Panc1 (cell line): Measurements from ENCODE around the gene DDX28. TPM values are rescaled to one million over a fixed set of nuclear protein-coding genes. Genes with fewer than 3 reads are reported as not detected.
"Not testable (repeated sequence)": the region's sequence is repeated elsewhere in the genome, so short reads cannot be mapped to it uniquely, and the experiment has no call there.

ENCODE experiments used
- ATAC-seq: fragments of 200-7000 bp; cut with Tn5 transposase; 2 replicates; pipeline ENCODE4 v1.9.1; 2020; ENCODE audit warnings: mild to moderate bottlenecking, moderate library complexity
- BruUV-seq: library from RNA; stranded (reverse); fragments of 400-500 nt; replicated peaks from 2 replicates; lab custom pipeline; 2021; lab: Mats Ljungman, UMichigan
- CTCF ChIA-PET: fragments of 300-600 bp; sonication (Branson Sonifier 250); formaldehyde crosslinking; loops from one replicate; lab custom pipeline; 2022; ENCODE audit warnings: antibody characterized with exemption; lab: Charles Lee
- POLR2A ChIA-PET: fragments of 300-600 bp; sonication (Branson Sonifier 250); formaldehyde crosslinking; loops from one replicate; lab custom pipeline; 2022; ENCODE audit warnings: antibody characterized with exemption; lab: Charles Lee
- DNase-seq: peaks from one replicate; pipeline ENCODE4 v3.0.0-alpha.2; 2010; ENCODE audit warnings: low read depth, low spot score
- H3K27ac ChIP-seq: 2 replicates; pipeline ENCODE4 v1.5.1; 2011; ENCODE audit warnings: mild to moderate bottlenecking, low read length, inconsistent platforms
- H3K27me3 ChIP-seq: fragments of 200-500 bp; sonication (Bioruptor generic); 2 replicates; pipeline ENCODE4 v1.6.0; 2014; ENCODE audit warnings: low read length, inconsistent platforms; ENCODE audit not compliant: control insufficient read depth, insufficient read depth
- H3K36me3 ChIP-seq: fragments of 200-500 bp; sonication (Bioruptor generic); 2 replicates; pipeline ENCODE4 v1.5.1; 2014; ENCODE audit warnings: inconsistent platforms, mild to moderate bottlenecking, low read length, moderate library complexity; ENCODE audit not compliant: control insufficient read depth, insufficient read depth
- H3K4me1 ChIP-seq: 2 replicates; pipeline ENCODE4 v1.5.1; 2011; ENCODE audit warnings: inconsistent platforms, mild to moderate bottlenecking, low read length, moderate library complexity; ENCODE audit not compliant: control insufficient read depth, insufficient read depth
- H3K4me3 ChIP-seq, 2 experiments: 2 replicates each; pipeline ENCODE4 v1.5.1; 2011 to 2012; ENCODE audit warnings: low read depth in 2 of 2, low read length in 2 of 2, mild to moderate bottlenecking in 2 of 2, inconsistent platforms in 1 of 2, moderate library complexity in 1 of 2
- H3K9me3 ChIP-seq: fragments of 200-500 bp; sonication (Bioruptor generic); 2 replicates; pipeline ENCODE4 v1.5.1; 2014; ENCODE audit warnings: low read depth, mild to moderate bottlenecking, inconsistent platforms, low read length, moderate library complexity; ENCODE audit not compliant: control insufficient read depth, insufficient read depth
- CTCF ChIP-seq: fragments of 450-650 bp; IDR thresholded peaks from 2 replicates; pipeline ENCODE4 v1.5.1; 2017; ENCODE audit warnings: mild to moderate bottlenecking
- POLR2AphosphoS5 ChIP-seq: IDR thresholded peaks from 2 replicates; pipeline ENCODE4 v1.6.1; 2012; ENCODE audit warnings: mild to moderate bottlenecking, low read depth, low read length, moderate library complexity
- REST ChIP-seq, 2 experiments: IDR thresholded peaks; 2 replicates each; pipeline ENCODE4 v1.6.1; 2011 to 2012; ENCODE audit warnings: low read depth in 2 of 2, control low read depth in 1 of 2, low read length in 1 of 2, mild to moderate bottlenecking in 1 of 2, moderate library complexity in 1 of 2; ENCODE audit not compliant: insufficient read depth in 1 of 2
- SIN3A ChIP-seq: IDR thresholded peaks from 2 replicates; pipeline ENCODE4 v1.6.1; 2012; ENCODE audit warnings: low read depth, mild to moderate bottlenecking, low read length, moderate library complexity, borderline replicate concordance; ENCODE audit not compliant: insufficient read depth
- TCF7L2 ChIP-seq: IDR thresholded peaks from 2 replicates; pipeline ENCODE4 v1.6.1; 2011; ENCODE audit warnings: mild to moderate bottlenecking, low read depth, low read length, inconsistent platforms
- in situ Hi-C: cut with HindIII; loops from 2 replicates; pipeline ENCODE4 v1.10.0; 2016; ENCODE audit warnings: low sequenced_read_pairs, low pct_unique_long_range_greater_than_20kb
- intact Hi-C: fragments of 100-400 bp; cut with micrococcal nuclease; formaldehyde crosslinking; loops from one replicate; pipeline ENCODE4 v1.10.0; 2022; ENCODE audit not compliant: unreplicated experiment
- total RNA-seq: library from RNA; stranded (reverse); gene quantifications from one replicate; pipeline ENCODE4 v1.2.1, GENCODE V29; 2021; ENCODE audit not compliant: unreplicated experiment

DDX28 gene
- total RNA-seq, 1 experiment from 2014 or later, result 8.4 TPM

GRCh38 chr16:68031951-68032350 lies 8.9 kb upstream of the DDX28 start:
- in situ Hi-C loops, result no loop called here
- ATAC-seq (no peak), DNase-seq (no peak)
- Histone ChIP-seq H3K27me3 (no peaks in the 10 kb centered on the region), H3K27ac (no peak overlapping the region), H3K4me3 (no peak overlapping the region), H3K4me1 (no peaks in the 10 kb centered on the region), H3K36me3 (no peaks in the 10 kb centered on the region), H3K9me3 (no peaks in the 10 kb centered on the region)
- TF ChIP-seq SIN3A (no peak), TCF7L2 (no peak), CTCF (no peak), POLR2AphosphoS5 (no peak), REST (IDR thresholded peaks at IDR 0.05; ENCODE audit: insufficient read depth in 1 of 2, low read depth in 2 of 2, low read length in 1 of 2) (no peak)
- intact Hi-C loops, result no loop called here
- POLR2A ChIA-PET, result no interaction called here
- BruUV-seq, result no TSS peak
- CTCF ChIA-PET, result no interaction called here

- POLR2A ChIA-PET, H3K27ac ChIP-seq: not testable (repeated sequence)
Measured at GRCh38 chr16:68030108-68030507, 7.1 kb upstream of the DDX28 start.

GRCh38 chr16:68028996-68029395 lies 6.0 kb upstream of the DDX28 start:
- no TSS peak for BruUV-seq
- DNase-seq (no peak), ATAC-seq (no peak)
- ChIA-PET POLR2A (no interaction called here), CTCF (no interaction called here)
- no peaks in the 10 kb centered on the region for H3K4me1 ChIP-seq
- TF ChIP-seq TCF7L2 (no peak), REST (IDR thresholded peaks at IDR 0.05; ENCODE audit: insufficient read depth in 1 of 2, low read depth in 2 of 2, low read length in 1 of 2) (no peak), POLR2AphosphoS5 (no peak), SIN3A (no peak), CTCF (no peak)
- H3K9me3 ChIP-seq, result no peaks in the 10 kb centered on the region
- no peaks in the 10 kb centered on the region; the same call in 1 of the 2 replicates for H3K36me3 ChIP-seq
- intact Hi-C loops (no loop called here), in situ Hi-C loops (no loop called here)
- no peak overlapping the region for H3K4me3 ChIP-seq
- H3K27ac ChIP-seq, result no peak overlapping the region
- no peaks in the 10 kb centered on the region for H3K27me3 ChIP-seq

More at GRCh38 chr16:68030108-68030507, 7.1 kb upstream of the DDX28 start:
- H3K4me3 ChIP-seq, DNase-seq, H3K4me1 ChIP-seq, BruUV-seq, CTCF ChIA-PET, H3K27me3 ChIP-seq, in situ Hi-C loops, intact Hi-C loops, ATAC-seq, H3K36me3 ChIP-seq, H3K9me3 ChIP-seq: not testable (repeated sequence)
